Activated naive CD4-positive, alpha-beta T cell treated with anti-CD3 and anti-CD28 coated beads, Interleukin-2, amount 10 ng/mL, durations not matched to agents 5 hours and 36 hours (primary cell): ENCODE results near the gene TLE2. TPM values are rescaled to one million over a fixed set of nuclear protein-coding genes. Genes with fewer than 3 reads are reported as not detected.

Experiments used
- total RNA-seq, 2 experiments: library from RNA; stranded (reverse); gene quantifications; one replicate each; pipeline ENCODE4 v1.2.3, GENCODE V29; 2021

Gene TLE2
- total RNA-seq: 1 to 10 TPM; 1.1 to 1.9 TPM

GRCh38 chr19:3029065-3029923 is at the start of gene TLE2:
Gene TLE2 (minus strand): TSS chr19:3029280. CDS start chr19:3028904, 376 bp downstream.

DNA sequence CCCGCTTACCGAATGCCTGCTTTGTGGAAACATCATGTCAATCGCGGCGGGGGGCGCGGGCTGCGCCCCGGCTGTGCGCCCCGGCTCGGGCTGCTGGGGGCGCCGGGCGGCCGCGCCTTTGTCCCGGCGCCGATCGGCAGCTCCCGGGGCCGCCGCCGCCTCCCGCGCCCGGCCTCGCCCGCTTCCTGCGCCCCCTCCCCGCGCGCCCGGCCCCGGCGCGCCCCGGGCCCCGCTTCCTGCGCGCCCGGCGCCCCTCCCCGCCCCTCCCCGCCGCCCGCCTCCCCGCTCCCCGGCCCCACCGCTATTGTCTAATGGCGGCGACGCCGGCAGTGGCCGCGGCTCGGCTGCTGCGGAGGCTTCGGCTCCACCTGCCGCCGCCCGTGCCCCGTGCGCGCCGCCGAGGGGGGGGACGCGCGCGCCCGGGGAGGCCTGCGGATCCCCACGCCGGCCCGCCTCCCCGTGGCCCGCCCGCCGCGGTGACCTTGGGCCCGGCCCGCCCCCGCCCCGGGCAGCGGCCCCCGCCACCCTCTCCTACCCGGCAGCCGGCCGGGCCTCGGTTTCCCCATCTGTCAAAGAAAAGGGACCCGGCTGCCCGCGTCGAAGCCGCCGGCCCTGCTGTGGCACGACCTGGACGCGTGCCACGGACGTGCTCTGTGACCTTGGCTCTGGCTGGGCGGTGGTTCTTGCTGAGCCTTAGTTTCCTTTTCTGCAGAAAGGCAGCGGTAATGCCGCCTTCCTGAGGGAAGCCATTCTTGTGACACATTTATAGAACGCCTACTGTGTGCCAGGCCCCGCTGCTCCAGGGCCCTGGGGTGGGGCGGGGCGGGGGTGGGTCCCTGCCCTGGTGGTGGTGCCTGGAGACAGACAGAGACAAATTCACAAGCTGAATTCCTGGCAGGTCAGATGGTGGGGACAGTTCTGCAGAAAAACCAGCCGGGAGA is 33.4 kb upstream of the TLE2 start, which contains the start of gene TLE5:
TSS of gene TLE5 (minus strand) at position 331 of the 941 bp plus-strand sequence. CDS start at position 36, 295 bp downstream.

DNA sequence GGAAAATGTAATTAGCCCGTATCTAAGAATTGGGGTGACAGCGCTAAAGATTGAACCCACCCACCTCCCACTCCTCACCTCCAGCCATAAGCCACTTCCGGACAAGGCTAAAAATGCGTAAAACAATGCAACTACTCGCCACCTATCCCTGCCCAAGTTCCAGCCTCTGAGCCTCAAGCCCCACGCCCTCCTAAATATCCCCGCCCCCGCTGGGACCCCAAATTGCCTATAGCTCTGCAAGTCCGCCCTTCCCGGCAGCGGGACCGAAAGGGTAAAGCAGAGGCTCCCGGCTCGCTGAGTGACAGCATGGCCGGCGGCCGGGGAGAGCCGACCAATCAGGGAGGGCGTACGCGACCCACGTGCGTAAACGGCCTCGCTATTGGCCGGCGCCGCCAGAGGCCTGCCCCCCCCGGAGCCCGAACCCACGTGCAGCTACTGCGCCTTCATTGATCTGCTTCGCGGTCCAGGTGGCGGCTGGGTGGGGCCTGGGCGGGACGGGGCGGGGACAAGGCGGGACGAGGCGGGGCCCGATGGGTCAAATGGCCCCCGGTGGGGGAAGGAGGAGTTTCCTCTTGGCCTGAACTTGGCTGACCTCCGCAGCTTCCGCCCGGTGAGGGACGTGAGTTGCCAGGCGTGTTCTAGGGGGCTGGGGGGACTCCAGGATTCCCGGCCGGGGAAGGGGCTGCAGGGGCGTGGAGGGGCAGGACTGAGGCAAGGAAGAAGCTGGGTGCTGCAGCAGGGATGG is 51.9 kb downstream of the TLE2 start, which contains the start of gene TLE6:
TSS of gene TLE6 (plus strand) at position 564 of the 745 bp plus-strand sequence. CDS start 670 bp downstream, outside the sequence.

Other genes starting within 250 kb of the TLE2 start
- 10 to 100 TPM; 37.6 to 37.8 TPM for gene SGTA, start 246.0 kb downstream of the TLE2 start, total RNA-seq
- 10 to 100 TPM; 62.0 to 66.6 TPM for gene THOP1, start 243.8 kb downstream of the TLE2 start, total RNA-seq
- gene ZNF554, start 209.4 kb downstream of the TLE2 start, total RNA-seq: 1 to 10 TPM; 3.3 to 3.8 TPM
- 1 to 10 TPM; 3.9 to 4.3 TPM for gene ZNF555, start 187.8 kb downstream of the TLE2 start, total RNA-seq
- gene ZNF556, start 161.9 kb downstream of the TLE2 start, total RNA-seq: not detected
- 1 to 10 TPM; 3.5 to 3.8 TPM for gene ZNF57, start 128.4 kb downstream of the TLE2 start, total RNA-seq
- 1 to 10 TPM; 3.8 to 4.3 TPM for gene ZNF77, start 84.3 kb downstream of the TLE2 start, total RNA-seq
- gene TLE6, start 51.7 kb downstream of the TLE2 start, total RNA-seq: 1 to 10 TPM; 1.2 to 2.1 TPM
- gene TLE5, start 33.2 kb upstream of the TLE2 start, total RNA-seq: 100 to 1,000 TPM; 817 to 819 TPM
- under 1 TPM; 0.88 to 0.89 TPM for gene GNA11, start 65.1 kb upstream of the TLE2 start, total RNA-seq
- gene GNA15, start 106.8 kb upstream of the TLE2 start, total RNA-seq: 10 to 100 TPM; 36.5 to 37.4 TPM
- gene S1PR4, start 149.5 kb upstream of the TLE2 start, total RNA-seq: 100 to 1,000 TPM; 224 to 233 TPM
- gene NCLN, start 156.7 kb upstream of the TLE2 start, total RNA-seq: 10 to 100 TPM; 55.2 to 55.6 TPM
- under 1 TPM; 0.10 to 0.43 TPM for gene CELF5, start 195.4 kb upstream of the TLE2 start, total RNA-seq